ENCODE measurements around the gene VCL.
"Not testable (repeated sequence)": the region's sequence is repeated elsewhere in the genome, so short reads cannot be mapped to it uniquely, and the experiment has no call there.

The VCL gene

DNA sequence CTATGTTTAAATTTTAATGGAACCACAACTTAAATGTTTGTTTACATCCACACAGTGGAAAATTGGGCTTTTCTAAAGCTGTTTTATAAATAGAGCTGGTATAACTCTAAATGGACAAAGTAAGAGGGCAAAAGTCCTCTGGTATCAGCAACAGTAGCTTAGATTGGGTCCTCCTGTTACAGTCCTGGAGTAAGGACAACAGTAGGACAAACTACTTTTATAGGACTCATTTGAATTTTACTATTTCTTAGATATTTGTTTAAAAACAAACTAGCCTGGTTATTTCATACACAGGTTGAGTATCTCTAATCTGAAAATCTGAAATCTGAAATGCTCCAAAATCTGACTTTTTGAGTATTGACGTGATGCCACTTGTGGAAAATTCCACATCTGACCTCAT, 8.4 kb downstream of the VCL start:
- no peak for DNase-seq (ENCODE audit: low read depth)

DNA sequence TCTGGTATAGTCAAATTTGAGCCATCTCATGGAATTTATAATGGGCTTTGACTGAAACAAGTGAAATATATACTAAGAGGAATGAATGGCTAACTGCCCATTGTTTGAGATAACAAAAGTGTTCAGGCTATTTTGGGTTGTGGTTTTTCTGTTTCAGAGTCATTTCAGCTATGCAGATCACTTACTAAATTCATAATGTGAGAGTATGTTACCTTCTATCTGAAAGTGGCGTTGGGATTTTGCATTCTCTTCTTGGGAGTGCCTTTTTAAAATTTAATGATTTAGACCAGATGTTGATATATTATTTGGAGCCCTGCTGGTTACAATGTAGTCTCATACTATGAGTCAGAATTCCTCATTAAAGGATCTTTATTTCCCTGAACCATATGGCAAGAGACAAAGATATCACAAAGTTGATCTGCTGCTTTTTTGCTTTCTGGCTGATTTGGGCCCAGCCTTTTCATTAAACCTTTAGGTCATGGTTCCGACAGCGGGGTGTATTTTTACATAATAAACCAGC, 10.4 kb downstream of the VCL start:
- peak; percentile 76 for DNase-seq (ENCODE audit: low read depth)

DNA sequence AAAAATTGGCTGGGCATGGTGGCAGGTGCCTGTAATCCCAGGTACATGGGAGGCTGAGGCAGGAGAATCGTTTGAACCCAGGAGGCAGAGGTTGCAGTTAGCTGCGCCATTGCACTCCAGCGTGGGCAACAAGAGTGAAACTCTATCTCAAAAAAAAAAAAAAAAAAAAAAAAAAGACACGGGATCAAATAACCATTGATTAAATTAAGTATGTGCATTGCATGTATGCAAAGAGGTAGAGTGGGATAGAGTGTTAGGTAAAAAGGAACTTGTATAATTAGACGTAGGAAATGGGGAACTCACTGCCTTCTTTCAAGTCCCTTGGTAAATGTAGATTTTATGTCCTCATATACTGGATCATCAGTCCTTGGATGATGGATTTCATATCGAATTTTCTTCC, 13.1 kb downstream of the VCL start:
- no peak for DNase-seq (ENCODE audit: low read depth)

DNA sequence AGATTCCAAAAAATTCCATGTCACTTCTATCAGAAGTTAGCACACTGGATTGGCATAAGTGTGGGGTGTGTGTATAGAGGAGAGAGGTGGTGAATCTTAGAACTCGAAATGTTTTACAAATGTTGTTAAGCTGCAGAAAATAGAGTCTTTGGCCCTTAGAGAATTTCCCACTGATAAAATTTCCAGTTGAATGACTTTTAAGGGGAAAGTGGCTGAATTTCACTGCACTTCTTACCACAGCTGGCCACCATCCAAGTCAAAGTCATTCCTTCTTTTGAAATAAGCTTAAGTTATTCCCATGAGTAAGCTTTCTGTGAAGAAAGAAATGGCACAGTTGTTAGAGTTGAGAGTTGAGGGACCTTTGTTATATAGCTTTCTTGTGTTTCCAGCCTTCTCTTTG, 13.9 kb downstream of the VCL start:
- peak; percentile 91 for DNase-seq (ENCODE audit: low read depth)

DNA sequence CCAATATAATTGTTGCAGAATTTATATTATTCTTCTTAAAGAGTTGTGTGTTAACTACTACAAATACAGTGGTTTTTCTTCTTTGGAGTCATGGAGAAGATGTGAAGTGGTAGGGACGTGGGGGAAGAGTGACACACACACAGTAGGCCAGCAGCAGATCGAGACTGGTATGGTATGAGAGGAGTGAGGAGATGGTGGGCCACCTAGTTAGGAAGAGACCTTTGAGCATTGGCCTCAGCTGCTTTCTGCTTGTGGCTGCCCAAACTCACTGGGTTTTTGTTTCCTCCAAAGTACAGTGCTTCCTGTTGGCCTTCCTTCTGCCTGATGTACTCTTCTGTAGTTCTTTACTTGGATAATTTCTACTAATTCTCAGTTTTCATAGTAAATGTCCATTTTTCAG, 14.6 kb downstream of the VCL start:
- DNase-seq (ENCODE audit: low read depth), result no peak

DNA sequence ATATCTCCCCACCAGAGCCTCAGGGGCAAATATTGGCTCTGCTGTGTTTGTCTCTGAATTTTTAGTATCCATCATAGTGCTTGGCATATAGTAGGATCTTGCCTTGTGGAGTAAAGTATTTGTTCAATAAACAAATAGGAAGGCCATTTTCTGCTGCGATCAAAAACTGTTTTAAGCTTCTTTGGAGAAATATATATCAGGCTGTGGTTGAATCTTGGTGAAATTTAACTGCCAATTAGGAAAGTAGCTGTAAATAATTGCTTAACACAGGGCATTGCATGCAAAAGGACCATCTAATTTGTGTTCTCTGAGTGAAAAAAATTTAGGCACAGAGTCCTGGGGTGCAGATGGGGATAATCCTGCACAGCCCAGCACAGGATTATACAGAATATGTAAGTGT, 15.1 kb downstream of the VCL start:
- DNase-seq (ENCODE audit: low read depth), result no peak

DNA sequence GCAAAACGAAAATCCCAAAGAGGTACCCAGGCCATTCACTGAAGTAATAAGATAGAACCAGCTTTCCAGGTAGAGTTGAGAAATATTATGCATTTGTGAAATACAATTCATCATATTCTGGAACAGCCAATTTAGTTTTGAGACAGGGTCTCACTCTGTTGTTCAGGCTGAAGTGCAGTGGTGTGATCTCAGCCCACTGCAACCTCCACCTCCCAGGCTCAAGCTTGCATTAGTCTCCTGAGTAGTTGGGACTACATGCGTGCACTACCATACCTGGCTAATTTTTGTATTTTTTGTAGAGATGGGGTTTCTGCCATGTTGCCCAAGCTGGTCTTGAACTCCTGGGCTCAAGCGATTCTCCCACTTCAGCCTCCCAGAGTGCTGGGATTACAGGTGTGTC, 16.7 kb downstream of the VCL start:
- not testable (repeated sequence) for DNase-seq (ENCODE audit: low read depth)

DNA sequence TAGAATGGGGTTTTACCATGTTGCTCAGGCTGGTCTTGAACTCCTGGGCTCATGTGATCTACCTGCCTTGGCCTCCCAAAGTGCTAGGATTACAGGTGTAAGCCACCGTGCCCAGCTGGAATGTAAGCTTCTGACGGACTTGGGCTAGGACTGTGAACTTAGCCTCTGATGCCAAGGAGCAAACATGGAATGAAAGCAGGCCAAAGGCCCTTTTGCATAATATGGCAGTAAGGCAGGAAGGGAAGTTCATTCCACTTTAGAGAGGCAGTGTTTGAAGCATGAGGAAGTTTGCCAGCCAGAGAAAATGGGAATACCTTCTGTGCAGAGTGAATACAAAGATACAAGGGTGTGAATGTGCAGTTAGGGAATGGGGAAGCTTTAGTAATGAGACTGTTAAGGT, 20.3 kb downstream of the VCL start:
- no peak for DNase-seq (ENCODE audit: low read depth)

DNA sequence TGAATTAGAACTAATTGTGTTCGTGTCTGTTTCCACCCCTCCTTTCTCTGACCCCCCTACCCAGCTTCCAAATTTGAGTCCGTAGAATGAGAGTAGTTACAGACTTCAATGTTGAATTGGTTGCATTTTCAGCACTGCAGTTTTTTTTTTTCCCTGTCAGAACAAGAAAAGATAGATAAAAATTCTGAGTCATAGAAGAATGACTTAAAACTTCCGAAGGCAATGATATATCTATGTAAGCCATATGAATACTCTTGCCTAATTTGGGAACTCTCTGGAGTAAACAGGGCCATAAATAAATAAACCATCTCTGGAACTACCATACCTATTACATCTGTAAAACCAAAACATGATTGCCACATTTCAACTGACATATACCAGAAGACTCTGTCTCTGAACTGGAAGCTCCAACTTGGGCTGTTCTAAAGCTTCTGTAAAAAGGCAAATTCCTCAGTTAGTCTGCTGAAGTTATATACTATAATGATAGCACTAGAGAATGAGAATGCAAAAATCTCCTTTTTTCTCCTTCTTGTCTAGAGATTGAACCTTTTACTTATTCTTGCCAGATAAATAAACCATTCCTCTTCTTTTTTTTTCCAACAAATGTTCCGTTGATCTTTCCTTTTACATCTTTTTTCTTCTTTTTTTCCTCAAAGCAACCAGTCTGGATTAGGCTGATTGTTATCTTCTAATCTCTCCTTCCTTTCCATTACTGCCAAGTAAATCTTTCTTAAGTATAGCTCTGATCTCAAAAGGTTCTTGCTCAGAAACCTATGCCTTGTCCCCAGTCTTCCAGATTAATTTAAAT, 23.5 kb downstream of the VCL start:
- DNase-seq (ENCODE audit: low read depth), result peak; percentile 86

DNA sequence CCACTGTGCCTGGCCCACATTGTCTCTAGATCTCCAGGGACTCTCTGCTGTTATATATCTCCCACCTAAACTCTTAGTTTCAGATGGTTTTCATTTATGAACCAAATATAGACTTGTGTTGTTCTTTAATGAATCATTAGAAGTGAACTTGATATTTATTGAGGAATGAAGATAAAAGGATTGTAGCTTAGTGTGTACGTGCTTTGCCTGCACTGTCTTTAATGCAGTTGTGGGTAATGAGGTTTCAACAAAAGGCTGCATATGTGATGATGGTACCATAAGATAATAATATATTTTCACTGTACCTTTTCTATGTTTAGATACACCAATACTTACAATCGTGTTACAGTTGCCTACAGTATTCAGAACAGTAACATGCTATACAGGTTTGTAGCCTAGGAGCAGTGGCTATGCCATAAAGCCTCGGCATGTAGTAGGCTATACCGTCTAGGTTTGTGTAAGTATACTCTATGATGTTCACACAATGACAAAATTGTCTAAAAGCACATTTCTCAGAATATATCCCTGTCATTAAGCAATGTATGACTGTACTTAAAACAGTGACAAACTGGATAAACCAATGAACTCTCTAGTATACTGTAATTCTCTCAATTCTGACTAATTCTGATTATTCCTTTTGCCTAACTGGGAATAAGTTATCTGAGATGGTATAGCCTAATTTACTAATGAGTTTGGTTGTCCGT, 25.2 kb downstream of the VCL start:
- DNase-seq (ENCODE audit: low read depth), result no peak

DNA sequence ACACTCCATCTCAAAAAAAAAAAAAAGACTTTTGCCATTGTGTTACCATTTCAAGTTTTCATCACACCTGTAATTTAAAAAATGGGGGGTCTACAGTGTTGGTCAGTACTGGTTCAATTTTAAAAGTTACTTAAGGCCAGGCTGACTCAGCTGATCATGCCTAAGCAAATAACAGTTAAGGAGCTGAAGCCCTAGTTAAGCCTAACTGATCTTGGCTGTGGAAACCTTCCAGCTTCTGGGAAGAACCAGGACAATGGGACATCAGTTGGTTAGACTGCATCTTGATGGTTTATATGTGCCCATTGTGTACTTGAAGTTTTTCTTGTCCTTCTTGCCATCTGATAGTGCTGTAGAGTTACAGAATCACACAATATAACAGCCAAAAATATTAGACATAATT, 26.7 kb downstream of the VCL start:
- no peak for DNase-seq (ENCODE audit: low read depth)

DNA sequence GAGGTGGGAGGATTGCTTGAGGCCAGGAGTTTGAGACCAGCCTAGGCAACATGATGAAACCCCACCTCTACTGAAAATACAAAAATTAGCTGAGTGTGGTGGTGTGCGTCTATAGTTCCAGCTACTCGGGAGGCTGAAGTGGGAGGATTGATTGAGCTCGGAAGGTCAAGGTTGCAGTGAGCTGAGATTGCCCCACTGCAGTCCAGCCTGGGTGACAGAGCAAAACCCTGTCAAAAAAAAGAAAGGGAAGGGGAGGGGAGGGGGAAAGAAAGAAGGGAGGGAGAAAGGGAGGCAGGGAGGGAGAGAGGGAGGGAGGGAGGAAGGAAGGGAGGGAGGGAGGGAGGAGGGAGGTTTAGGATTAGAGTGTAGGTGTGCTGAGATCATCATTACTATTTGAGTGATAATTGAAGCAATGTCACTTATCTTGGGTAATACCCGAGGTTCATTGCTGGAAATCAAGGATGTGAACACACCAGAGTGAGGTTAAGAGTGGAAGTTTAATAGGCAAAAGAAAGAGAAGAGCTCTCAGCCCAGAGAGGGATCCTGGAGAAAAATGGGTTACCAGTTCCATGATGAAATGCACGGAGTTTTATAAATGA, 27.6 kb downstream of the VCL start:
- DNase-seq (ENCODE audit: low read depth), result no peak

DNA sequence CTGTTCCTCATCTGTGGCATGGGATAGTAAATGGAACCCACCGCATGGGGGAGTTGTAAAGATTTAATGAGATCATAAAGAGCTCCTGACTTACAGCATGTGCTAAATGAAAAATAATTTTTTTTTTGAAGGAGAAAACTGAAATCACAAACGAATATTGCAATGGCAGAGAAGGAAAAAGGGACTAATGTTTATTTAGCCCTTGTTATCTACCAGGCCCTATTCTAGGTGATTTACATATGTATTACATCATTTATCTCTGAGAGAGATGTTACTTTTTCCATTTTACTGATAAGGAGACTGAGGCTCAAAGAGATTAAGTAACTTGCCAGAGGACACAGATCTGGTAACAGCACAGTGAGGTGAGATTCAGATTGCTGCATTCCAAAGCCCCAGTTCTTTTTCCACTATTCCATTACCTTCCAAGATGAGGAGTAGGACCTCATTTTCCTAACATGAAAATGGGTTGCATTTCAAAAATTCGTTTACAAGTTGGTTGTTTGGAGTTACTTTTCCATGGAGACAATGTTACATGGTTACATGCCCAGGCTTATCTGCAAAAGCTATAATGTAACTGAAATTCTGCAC, 28.6 kb downstream of the VCL start:
- no peak for DNase-seq (ENCODE audit: low read depth)

DNA sequence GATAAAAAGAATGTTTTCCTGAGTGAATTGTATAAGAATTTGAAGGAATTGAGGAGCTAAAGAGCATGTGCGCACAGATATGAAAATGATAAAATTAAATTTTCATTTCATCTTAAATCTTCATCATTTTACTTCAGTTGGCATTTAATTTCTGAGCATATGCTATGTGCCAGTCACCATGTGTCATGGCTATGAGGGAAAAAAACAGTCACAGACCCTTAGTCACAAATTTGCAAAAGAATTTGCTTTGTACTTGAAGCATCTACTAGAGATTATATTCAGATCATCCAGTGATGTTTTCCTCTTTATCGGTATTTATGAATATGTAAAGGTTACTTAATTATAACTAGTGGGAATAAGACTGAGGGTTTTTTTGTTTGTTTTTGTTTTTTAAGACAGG, 29.8 kb downstream of the VCL start:
- no peak for DNase-seq (ENCODE audit: low read depth)

DNA sequence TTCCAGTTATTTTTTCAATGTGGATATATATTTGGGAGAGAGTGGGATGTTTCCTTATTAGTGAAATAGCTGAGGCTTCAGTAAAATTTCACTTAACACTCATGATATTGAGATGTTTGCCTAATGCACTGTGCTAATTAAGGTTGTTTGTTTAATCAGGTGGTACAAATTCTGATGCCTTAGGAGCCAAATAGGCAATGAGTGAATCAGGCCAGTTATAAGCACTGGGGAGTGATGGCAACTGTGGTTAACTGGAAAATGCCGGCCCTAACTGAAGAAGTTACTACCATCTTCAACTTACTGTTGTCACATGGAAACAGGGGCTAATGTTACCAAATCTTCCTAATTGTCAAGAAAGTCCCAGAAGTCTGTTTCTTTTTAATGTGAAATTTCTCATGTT, 32.0 kb downstream of the VCL start:
- no peak for DNase-seq (ENCODE audit: low read depth)

DNA sequence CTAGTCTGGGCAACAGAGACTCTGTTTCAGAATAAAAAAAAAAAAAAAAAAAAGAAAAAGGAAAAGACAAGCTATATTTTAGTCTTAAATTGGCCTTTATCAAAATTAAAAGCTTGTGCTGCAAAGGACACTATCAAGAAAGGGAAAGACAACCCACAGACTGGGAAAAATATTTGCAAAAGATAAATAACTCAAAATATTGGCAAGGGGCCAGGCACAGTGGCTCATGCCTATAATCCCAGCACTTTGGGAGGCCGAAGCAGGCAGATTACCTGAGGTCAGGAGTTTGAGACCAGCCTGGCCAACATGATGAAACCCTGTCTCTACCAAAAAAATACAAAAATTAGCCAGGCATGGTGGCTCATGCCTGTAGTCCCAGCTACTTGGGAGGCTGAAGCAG, 34.3 kb downstream of the VCL start:
- not testable (repeated sequence) for DNase-seq (ENCODE audit: low read depth)

DNA sequence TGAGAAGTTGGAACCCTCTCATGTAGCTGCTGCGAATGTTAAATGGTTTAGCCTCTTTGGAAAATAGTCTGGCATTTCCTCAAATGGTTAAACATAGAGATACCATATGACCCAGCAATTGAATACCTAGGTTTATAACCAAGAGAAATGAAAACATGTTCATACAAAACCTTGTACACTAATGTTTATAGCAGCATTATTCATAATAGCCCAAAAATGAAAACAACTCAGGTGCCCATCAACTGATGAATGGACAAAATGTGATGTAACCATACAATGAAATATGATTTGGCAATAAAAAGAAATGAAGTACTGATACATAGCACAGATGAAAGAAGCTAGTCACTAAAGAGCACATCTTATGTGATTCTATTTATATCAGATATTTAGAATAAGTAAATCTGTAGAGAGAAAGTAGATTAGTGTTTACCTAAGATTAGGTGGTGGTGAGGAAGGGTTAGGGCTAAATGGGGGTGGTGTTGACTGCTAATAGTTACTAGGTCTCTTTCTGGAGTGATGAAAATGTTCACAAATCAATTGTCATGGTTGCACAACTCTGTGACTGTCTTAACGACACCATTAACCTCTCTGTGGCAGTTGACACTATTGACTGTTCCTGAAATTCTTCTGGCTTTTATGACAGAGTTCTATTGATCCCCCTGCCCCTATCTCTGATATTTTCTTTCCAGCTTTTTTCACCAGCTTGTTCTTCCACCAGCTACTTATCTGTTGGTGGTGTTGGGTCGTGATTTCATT, 35.2 kb downstream of the VCL start:
- DNase-seq (ENCODE audit: low read depth), result no peak

DNA sequence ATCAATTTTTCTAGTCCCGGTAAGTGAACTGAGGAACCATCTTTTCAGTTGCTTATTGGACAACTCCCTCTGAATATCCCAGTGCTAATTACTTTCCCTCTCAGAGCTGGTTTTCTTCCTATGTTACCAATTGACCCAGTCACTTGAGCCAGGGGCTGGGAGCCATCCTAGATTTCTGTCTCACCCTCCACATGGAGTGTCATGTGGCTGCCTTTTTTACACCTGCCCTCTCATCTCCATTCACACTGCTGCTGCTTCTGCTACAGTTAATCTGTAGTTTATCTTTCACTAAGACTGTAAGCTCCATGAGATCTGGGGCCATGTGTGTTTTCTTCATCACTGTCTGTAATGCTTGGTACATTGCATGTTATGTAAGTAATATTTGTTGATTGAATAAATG, 35.8 kb downstream of the VCL start:
- DNase-seq (ENCODE audit: low read depth), result no peak

DNA sequence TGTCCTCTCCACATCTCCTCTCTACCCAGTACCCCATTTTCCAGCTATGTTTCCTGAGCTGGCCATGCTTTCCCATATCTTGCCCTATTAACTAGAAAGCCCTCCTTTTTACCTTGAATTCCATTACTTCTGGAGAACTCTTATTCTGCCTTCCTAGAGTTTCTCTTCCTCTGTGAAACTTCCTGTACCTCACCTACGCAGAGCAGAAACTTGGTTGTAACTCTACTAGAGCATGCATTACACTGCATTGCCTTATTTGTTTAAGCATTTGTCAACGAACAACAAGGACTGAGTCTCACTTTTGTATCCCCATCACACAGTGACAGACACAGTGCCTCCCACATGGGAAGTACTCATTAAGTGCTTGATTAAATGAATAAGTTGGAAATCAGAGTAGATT, 36.4 kb downstream of the VCL start:
- no peak for DNase-seq (ENCODE audit: low read depth)

DNA sequence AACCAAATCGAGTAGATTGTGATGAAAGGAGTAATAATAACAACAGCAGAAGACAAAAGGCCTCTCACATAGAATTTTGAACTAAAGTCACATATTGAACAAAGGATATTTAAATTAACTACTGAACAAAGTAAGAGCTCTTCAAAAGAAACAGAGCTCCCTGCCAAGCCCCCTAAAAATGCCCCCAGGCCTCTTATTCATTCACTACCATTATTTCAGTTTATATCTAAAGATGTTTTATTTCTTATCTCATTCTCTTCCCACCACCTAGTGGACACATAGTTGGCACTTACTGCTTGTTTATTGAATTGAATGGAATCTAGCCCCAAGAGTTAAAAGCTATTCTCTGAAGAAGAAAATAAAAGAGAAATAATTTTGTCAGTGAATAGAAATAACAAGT, 37.4 kb downstream of the VCL start:
- no peak for DNase-seq (ENCODE audit: low read depth)

DNA sequence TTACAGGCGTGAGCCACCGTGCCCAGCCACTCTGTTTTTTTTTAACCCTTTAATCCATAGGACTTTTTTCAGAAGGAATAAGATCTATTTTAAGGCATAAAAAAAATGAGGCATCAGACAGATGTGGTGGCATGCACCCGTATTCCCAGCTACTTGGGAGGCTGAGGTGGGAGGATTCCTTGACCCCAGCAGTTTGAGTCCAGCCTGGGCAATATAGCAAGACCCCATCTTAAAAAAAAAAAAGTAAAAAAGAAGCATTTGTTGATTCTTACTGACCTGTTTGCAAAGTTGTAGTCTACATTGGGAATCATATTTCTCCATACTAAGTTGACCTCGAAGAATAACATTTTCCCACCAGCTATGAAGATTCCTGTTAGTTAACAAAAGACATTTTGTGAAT, 38.6 kb downstream of the VCL start:
- DNase-seq (ENCODE audit: low read depth), result no peak

DNA sequence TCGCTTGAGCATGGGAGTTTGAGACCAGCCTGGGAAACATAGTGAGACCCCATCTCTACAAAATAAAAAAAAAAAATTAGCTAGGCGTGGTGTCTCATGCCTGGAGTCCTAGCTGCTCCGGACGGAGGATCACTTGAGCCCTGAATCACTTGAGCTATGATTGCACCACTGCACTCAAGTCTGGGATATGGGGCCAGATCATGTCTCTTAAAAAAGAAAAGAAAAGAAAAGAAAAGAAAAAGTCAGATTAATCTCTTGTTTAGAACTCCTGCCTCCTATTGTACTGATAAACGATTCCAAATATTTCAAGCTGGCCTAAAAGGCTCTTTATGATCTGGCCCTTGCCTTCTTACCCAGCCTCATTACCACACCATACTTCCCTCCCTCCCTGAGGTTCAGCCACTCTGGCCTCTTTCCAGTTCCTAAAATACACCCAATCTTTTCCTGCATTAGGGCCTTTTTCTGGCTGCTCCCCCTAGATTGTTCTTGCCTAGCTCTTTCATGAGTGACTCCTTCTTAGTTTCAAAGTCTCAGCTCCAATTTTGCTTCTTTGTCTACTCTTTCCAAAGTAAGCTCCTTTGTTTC, 41.7 kb downstream of the VCL start:
- peak; percentile 81 for DNase-seq (ENCODE audit: low read depth)

All from fibroblast of gingiva (primary cell).